Aorta (tissue), 5 donors: ENCODE data around the gene HS3ST5. TPM values are rescaled to one million over a fixed set of nuclear protein-coding genes. Genes with fewer than 3 reads are reported as not detected.
A peak's percentile ranks its signal among the peaks of the same experiment; 100 is the strongest.

ENCODE experiments used
- ATAC-seq: fragments of 200-7000 bp; cut with Tn5 transposase; one replicate; pipeline ENCODE4 v1.9.1; 2022; ENCODE audit warnings: moderate library complexity; ENCODE audit not compliant: low FRiP score
- DNase-seq, 2 donors: peaks; one replicate each; pipeline ENCODE4 v3.0.0-alpha.2; 2020
- H3K27ac ChIP-seq, 2 donors: one replicate each; pipeline ENCODE4 v1.5.1; 2013; ENCODE audit warnings: low read length in 2 of 2, mild to moderate bottlenecking in 2 of 2, moderate library complexity in 2 of 2, control low read depth in 1 of 2, inconsistent platforms in 1 of 2, low read depth in 1 of 2
- H3K27me3 ChIP-seq, 2 donors: one replicate each; pipeline ENCODE4 v1.6.1; 2013; ENCODE audit warnings: control low read depth in 1 of 2, low read length in 1 of 2, mild to moderate bottlenecking in 1 of 2, moderate library complexity in 1 of 2; ENCODE audit not compliant: insufficient read depth in 2 of 2, control insufficient read depth in 1 of 2
- H3K36me3 ChIP-seq, 2 donors: one replicate each; pipeline ENCODE4 v1.6.1; 2013; ENCODE audit warnings: control low read depth in 1 of 2, low read length in 1 of 2, mild to moderate bottlenecking in 1 of 2; ENCODE audit not compliant: insufficient read depth in 2 of 2, control insufficient read depth in 1 of 2
- H3K4me1 ChIP-seq, 2 donors: one replicate each; pipeline ENCODE4 v1.6.1; 2013; ENCODE audit warnings: low read length in 2 of 2, control low read depth in 1 of 2, mild to moderate bottlenecking in 1 of 2, moderate library complexity in 1 of 2; ENCODE audit not compliant: insufficient read depth in 2 of 2, control insufficient read depth in 1 of 2
- H3K4me3 ChIP-seq, 2 donors: one replicate each; pipeline ENCODE4 v1.5.1; 2013; ENCODE audit warnings: low read length in 2 of 2, control low read depth in 1 of 2, mild to moderate bottlenecking in 1 of 2
- H3K9me3 ChIP-seq: one replicate; pipeline ENCODE4 v1.6.1; 2013; ENCODE audit warnings: mild to moderate bottlenecking, low read length; ENCODE audit not compliant: control insufficient read depth
- WGBS, 2 donors: extraction: QIAGEN DNeasy Blood & Tissue Kit; methylation state at CpG; one replicate each; pipeline ENCODE4 v1.1.7; 2013; 5-methylcytosine and 5-hydroxymethylcytosine counted together
- intact Hi-C, 2 donors: fragments of 100-400 bp; cut with DNase I; formaldehyde crosslinking; loops; one replicate each; pipeline versions ENCODE4 v1.14.2 to v1.15.0; 2022
- polyA plus RNA-seq, 2 donors: library from polyadenylated mRNA; stranded (reverse); fragments of 200-250 nt; gene quantifications; one replicate each; pipeline ENCODE4 v1.2.3, GENCODE V29; 2013
- total RNA-seq, 2 donors: library from RNA; stranded (reverse); fragmentation: NEBNext Ultra II Directional; extraction: Animal tissue kit (Norgen Biotek cat#: 25700); gene quantifications; one replicate each; pipeline ENCODE4 v1.2.1, GENCODE V29; 2021
- donor health status: healthy with polysubstance abuse.
- donor health status: Bipolar disorder and iron deficiency.
- donor health status: DM: no; HTN: no; CAD: no.
- donor health status: DM: no; HTN: no; CAD: no.
- donor health status: DM: yes; HTN: yes; CAD: no.

The HS3ST5 gene
- total and polyA plus RNA-seq, 4 donors: not detected

DNA sequence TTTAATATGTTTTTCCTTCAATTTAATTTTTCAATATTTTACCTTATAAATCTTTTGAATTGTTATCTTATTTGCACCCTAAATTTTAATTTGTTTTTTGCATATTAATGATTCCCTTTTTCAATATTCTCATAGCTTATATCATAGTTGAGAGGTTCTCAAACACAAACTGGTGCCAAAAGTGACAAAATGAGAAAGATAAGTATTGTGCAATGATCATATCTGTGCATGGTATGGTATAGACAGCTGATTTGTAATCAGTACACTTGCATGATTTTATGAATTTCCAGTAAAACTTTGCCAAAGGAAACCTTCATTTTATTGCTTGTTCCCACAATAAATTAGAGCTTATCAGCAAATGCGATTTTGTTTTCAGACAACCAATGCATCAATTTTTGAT is 210.9 kb downstream of the HS3ST5 start:
- 19 to 28% methylated on average over 1 of the region's 1 CpG for WGBS, 2 donors
- intact Hi-C loops: no loop called here
- H3K4me3 ChIP-seq: no peak overlapping the region
- no peak for DNase-seq
- no peak for ATAC-seq
- H3K9me3 ChIP-seq: no peaks in the 10 kb centered on the region
- no peak overlapping the region for H3K27ac ChIP-seq
- H3K27me3 ChIP-seq: no peaks in the 10 kb centered on the region
- no peaks in the 10 kb centered on the region for H3K36me3 ChIP-seq
- H3K4me1 ChIP-seq: no peaks in the 10 kb centered on the region

DNA sequence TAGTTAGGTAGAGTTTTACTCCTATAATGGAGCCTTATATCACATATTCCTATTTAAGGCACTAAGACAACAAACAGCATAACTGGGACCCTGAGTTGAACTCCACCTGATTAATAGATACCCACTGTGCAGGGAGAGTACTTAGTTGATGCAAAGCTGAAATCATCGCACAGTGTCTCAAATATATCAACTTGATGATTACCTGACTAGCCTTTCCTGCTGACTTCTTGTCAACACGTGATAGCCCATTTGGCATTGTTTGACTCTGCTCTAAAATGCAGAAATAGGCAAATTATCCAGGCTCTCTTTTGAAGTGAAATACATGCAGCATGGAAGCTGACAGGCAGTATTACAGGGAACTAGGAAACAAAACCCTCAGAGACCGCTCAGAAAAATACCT is 217.2 kb downstream of the HS3ST5 start:
- 50 to 61% methylated on average over 3 of the region's 3 CpGs for WGBS, 2 donors
- ATAC-seq (no peak), DNase-seq (no peak)
- Histone ChIP-seq H3K27ac (no peak overlapping the region), H3K36me3 (no peaks in the 10 kb centered on the region), H3K9me3 (no peaks in the 10 kb centered on the region), H3K4me3 (no peak overlapping the region), H3K27me3 (no peaks in the 10 kb centered on the region), H3K4me1 (no peaks in the 10 kb centered on the region)
- intact Hi-C loops: no loop called here

DNA sequence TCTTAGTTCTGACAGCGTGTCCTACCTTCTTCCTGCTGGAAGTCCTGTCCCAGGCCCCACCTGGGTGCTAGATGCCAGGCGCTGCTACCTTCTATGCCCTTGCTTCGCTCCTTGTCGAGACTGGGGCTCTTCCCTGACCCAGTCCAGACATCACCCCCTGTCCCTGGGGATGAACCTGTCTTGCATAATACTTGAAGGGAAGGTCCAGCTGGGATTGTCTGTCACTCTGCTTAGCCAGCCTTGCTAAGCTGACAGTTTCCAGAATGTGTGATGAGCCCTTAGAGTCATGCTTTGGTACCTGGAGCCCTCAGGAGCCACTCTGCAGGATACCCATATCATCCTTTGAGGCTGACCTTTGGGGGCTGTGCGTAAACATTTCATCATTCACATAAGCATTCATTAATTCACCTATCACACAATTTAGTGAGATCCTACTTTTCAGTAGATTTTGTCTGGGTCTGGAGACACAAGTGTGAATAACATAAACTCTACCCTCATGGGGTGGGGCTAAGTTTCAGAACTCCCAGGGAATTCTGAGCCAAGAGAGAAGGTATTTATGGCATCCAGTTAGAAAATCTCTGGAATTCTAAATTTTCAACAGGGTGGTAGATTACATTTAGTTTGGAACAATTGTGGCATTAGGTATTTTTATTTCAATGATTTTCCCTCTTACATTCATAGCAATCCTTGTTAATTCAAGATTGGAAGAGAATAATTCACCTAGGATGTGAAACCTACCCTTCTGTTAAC is 220.7 kb downstream of the HS3ST5 start:
- Histone ChIP-seq H3K27ac (no peak overlapping the region), H3K9me3 (no peaks in the 10 kb centered on the region), H3K36me3 (no peaks in the 10 kb centered on the region), H3K4me1 (no peaks in the 10 kb centered on the region), H3K27me3 (no peaks in the 10 kb centered on the region), H3K4me3 (no peak overlapping the region)
- ATAC-seq (no peak), DNase-seq (no peak)
- WGBS, 2 donors: 92 to 93% methylated on average over 5 of the region's 5 CpGs
- intact Hi-C loops: no loop called here

DNA sequence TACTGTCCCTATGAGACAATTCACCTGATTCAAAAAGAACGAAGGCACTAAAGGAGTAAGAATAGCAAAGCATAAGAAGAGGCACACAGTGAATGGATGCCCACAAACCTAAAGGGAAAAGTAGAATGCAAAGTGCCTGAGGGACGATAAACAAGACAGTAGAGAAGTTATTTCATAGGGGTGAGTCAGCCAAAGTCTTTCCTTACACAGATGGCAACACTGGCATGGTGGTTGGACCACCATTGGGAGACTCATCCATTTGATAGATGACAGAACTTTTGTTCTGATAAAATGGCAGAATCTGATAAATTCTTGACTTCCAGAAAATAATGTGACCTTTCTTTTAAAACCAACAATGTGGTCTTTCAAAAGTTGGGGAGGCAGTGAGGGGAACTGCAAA is 223.8 kb downstream of the HS3ST5 start:
- WGBS, 2 donors: 76 to 88% methylated on average over 2 of the region's 2 CpGs
- Histone ChIP-seq H3K36me3 (no peaks in the 10 kb centered on the region), H3K4me1 (no peaks in the 10 kb centered on the region), H3K9me3 (no peaks in the 10 kb centered on the region), H3K4me3 (no peak overlapping the region), H3K27ac (no peak overlapping the region), H3K27me3 (no peaks in the 10 kb centered on the region)
- intact Hi-C loops: no loop called here
- ATAC-seq: no peak
- DNase-seq: no peak

DNA sequence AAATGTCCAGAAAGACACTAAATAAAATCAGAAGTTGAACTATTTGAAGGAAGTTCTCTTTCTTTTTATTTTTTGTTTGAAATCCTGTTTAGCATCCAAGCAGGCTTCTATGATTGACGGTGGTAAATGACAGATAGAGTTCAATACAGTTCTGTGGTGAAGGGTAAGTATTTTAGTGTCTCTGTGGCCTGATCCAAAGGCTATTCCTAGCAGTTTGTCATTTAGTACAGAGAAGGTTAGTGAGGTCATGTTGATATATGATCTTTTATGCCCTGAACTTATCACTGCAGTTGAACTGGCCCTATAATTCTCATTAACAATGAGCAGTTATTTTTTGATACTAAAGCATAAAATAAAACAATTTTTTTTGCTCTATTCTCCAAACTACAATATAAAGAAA is 227.2 kb downstream of the HS3ST5 start:
- Histone ChIP-seq H3K4me1 (no peaks in the 10 kb centered on the region), H3K27ac (no peak overlapping the region), H3K36me3 (no peaks in the 10 kb centered on the region), H3K9me3 (no peaks in the 10 kb centered on the region), H3K4me3 (no peak overlapping the region), H3K27me3 (no peaks in the 10 kb centered on the region)
- no peak for DNase-seq
- ATAC-seq: no peak
- intact Hi-C loops: no loop called here
- WGBS, 2 donors: 39 to 90% methylated on average over 1 of the region's 1 CpG

DNA sequence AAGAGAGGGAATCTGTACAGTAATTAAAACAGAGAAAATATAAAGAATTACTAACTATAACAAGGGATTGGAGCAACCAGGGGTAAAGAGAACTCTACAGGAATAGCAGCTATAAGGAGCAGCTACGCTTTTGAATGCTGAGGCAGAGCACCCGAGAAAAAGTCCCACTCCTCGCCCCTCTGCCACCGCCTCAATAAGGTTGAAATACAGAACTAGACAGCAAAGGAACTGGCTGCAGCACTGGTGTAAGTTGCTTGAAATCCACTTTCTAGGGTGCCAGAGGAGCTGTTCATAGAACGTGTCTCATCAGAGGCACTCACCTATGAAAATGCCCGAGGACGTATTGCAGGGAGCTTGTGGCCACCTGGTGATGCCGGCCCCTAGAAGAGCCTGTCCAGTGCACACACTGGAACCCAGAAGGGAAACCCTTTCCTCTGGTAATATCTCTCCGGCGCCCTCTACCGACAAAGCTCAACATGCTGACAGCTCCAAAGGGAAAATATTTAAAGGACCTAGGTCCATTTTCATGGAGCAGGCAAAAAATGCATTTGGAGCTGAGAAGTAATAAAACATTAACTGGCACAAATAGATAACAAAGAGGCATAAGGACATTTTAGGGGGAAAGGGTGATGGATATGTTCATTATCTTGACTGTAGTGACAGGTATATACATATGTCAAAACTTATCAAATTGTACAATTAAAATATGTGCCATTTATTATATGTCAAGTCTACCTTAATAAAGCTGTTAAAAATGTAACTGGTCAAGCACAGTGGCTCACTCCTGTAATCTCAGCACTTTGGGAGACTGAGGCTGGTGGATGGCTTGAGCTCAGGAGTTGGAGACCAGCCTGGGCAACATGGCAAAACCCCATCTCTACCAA is 234.5 kb downstream of the HS3ST5 start:
- intact Hi-C loops: loop anchor here in 1 of 2 donors (5.0 kb wide), 1 partner anchor 111 kb away; no protein-coding TSS in a partner anchor
- ATAC-seq: no peak

DNA sequence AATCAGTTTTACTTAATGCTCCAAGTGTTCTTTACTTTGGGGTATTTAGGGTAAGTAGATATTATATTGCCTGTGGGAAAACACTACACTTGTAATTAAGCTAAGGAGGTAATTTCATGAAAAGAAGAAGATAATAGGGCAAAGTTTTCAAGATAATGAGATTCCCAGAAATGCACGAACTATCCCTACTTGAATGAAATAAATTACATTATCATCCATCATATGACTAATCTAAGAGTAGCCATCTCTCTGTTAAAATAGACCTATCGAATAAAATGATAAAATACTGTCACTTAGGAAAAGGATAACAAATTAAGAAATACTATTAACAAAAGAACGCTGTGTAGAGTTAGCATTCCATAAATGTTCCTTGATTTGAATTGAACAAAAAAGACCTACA is 236.8 kb downstream of the HS3ST5 start:
- H3K36me3 ChIP-seq: no peaks in the 10 kb centered on the region
- WGBS, 2 donors: 78 to 79% methylated on average over 3 of the region's 3 CpGs

More for the DNA sequence above, 234.5 kb downstream of the HS3ST5 start:
- no peaks in the 10 kb centered on the region for H3K36me3 ChIP-seq
- no peak overlapping the region for H3K27ac ChIP-seq
- DNase-seq: peak; percentile 78 to 80
- no peak overlapping the region for H3K4me3 ChIP-seq
- no peaks in the 10 kb centered on the region for H3K4me1 ChIP-seq
- no peaks in the 10 kb centered on the region for H3K9me3 ChIP-seq
- WGBS, 2 donors: 44 to 46% methylated on average over 11 of the region's 11 CpGs
- no peaks in the 10 kb centered on the region for H3K27me3 ChIP-seq

DNA sequence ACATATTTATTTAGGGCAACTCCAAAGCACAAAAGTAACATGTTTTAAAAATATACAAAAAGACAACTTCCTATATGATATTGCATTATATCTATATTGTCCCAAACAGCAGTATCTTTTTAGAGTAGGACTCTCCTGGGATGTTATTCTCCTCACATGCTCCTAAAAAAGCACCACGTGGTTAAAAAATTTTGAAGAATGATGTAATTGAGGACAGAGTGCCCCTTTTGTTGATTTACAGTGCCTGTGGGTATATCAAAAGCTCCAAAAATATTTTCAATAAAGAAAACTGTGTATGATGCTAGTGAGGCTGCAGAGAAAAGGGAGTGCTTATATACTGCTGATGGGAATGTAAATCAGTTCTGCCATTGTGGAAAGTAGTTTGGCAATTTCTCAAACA is 241.6 kb downstream of the HS3ST5 start:
- Histone ChIP-seq H3K36me3 (no peaks in the 10 kb centered on the region), H3K4me1 (peaks cover 0 to 3% of the 10 kb centered on the region in 2 donors), H3K27ac (no peak overlapping the region), H3K4me3 (no peak overlapping the region), H3K27me3 (no peaks in the 10 kb centered on the region), H3K9me3 (no peaks in the 10 kb centered on the region)
- no peak for ATAC-seq
- DNase-seq: no peak
- intact Hi-C loops: no loop called here
- 5 to 8% methylated on average over 1 of the region's 1 CpG for WGBS, 2 donors

More for the DNA sequence above, 236.8 kb downstream of the HS3ST5 start:
- no peak overlapping the region for H3K27ac ChIP-seq
- H3K4me3 ChIP-seq: no peak overlapping the region
- H3K9me3 ChIP-seq: no peaks in the 10 kb centered on the region
- peaks cover 0 to 3% of the 10 kb centered on the region in 2 donors for H3K4me1 ChIP-seq
- DNase-seq: no peak
- no peak for ATAC-seq
- H3K27me3 ChIP-seq: no peaks in the 10 kb centered on the region
- intact Hi-C loops: loop anchor here in 1 of 2 donors (5.0 kb wide), 1 partner anchor 109 kb away; no protein-coding TSS in a partner anchor
